Measurements from ENCODE around the gene HOXA11. TPM values are rescaled to one million over a fixed set of nuclear protein-coding genes. Genes with fewer than 3 reads are reported as not detected.

The HOXA11 gene
- total and polyA plus RNA-seq, 2 of the 4 experiments (the other 2 are of a cell fraction), result 0.05 TPM; not detected in 1

DNA sequence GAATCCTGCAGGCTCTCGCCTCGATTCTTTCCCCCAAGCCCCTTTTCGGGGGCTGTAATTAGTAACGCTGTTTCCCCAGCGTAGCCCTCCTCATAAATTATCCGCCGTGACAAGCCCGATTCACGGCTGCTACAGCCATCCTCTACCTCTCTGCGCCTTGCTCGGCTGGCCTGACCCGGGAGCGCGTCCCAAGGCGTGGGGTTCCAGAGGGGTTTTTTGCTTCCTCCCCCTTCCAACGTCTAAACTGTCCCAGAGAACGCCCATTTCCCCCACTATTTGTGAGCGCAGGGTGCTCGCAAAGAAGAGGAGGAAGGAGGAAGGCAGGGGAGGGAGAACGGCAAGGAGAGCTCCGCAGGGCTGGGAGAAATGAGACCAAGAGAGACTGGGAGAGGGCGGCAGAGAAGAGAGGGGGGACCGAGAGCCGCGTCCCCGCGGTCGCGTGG is 42.4 kb downstream of the HOXA11 start:
- peak overlapping the region; percentile 95 for H3K14ac ChIP-seq (replicated peaks; ENCODE audit: low read depth, low read length)
- peak overlapping the region; percentile 94 for H3K4me2 ChIP-seq (ENCODE audit: low read depth, low read length)
- peak overlapping the region; percentile 10 for H4K5ac ChIP-seq (ENCODE audit: low read depth, low read length)
- in situ Hi-C loops (cut with MboI; ENCODE audit: low sequenced_read_pairs), result loop anchor here (5.0 to 10.0 kb wide), 3 partner anchors 40 to 948 kb away; partner anchors contain the start of gene HOXA2
- H2AK5ac ChIP-seq (ENCODE audit: low read depth, low read length), result no peak overlapping the region
- ChIA-PET CTCF (interaction anchor here (0.6 to 2.0 kb wide), 11 partner anchors 8 to 773 kb away, joined by 3 to 9 read pairs (median 3); no protein-coding TSS in a partner anchor), POLR2A (ENCODE audit: unreplicated experiment) (interaction anchor here (1.3 kb wide), 1 partner anchor 34 kb away, joined by 5 read pairs; no protein-coding TSS in a partner anchor)
- no peaks in the 10 kb centered on the region for H3K9me3 ChIP-seq (ENCODE audit: control insufficient read depth, insufficient read depth, low read length)
- H3K4me1 ChIP-seq (ENCODE audit: control insufficient read depth, insufficient read depth, low read length), result peaks cover 16% of the 10 kb centered on the region
- peaks cover 9% of the 10 kb centered on the region for H3K36me3 ChIP-seq (ENCODE audit: control insufficient read depth, insufficient read depth, low read length)
- H3K23ac ChIP-seq (ENCODE audit: low read depth, low read length), result peak overlapping the region; percentile 92
- H3K27me3 ChIP-seq (ENCODE audit: control insufficient read depth, insufficient read depth, low read length), result no peaks in the 10 kb centered on the region
- peaks cover 9 to 35% of the 10 kb centered on the region in 2 experiments; a peak in 3 of 4 replicates for H3K79me1 ChIP-seq (ENCODE audit: low read depth in 1 of 2, low read length in 2 of 2)
- no peak overlapping the region for H2BK15ac ChIP-seq (ENCODE audit: low read depth, low read length)
- peak overlapping the region; percentile 82 for H2AK9ac ChIP-seq (replicated peaks; ENCODE audit: low read depth, low read length, poor library complexity)
- no peak for DNase-seq
- H4K20me1 ChIP-seq (ENCODE audit: insufficient read depth, low read length), result no peaks in the 10 kb centered on the region
- peak overlapping the region; percentile 54 to 59; a peak in 3 of 4 replicates for H4K8ac ChIP-seq (ENCODE audit: low read depth in 2 of 2, low read length in 2 of 2)
- no TSS peak for BruUV-seq (replicated peaks)
- no peaks in the 10 kb centered on the region for H3K9me1 ChIP-seq (ENCODE audit: insufficient read depth, low read length)
- peak overlapping the region; percentile 81 for H2BK120ac ChIP-seq (ENCODE audit: low read depth, low read length)
- H2BK5ac ChIP-seq (ENCODE audit: low read depth, low read length, poor library complexity, severe bottlenecking), result peak overlapping the region; percentile 89
- dilution Hi-C loops (cut with HindIII; ENCODE audit: low sequenced_read_pairs, unreplicated experiment), result no loop called here
- H3K18ac ChIP-seq (ENCODE audit: low read depth, low read length), result peak overlapping the region; percentile 93
- H3K27ac ChIP-seq (ENCODE audit: insufficient read depth, low read length), result peak overlapping the region; percentile 93
- ATAC-seq (ENCODE audit: low read depth), result no peak
- H3K9ac ChIP-seq (ENCODE audit: low read depth, low read length), result peak overlapping the region; percentile 89
- peak overlapping the region; percentile 75 for H4K91ac ChIP-seq (ENCODE audit: insufficient read depth, low read depth, low read length)
- peak overlapping the region; percentile 80 for H3K4ac ChIP-seq (ENCODE audit: low read depth, low read length)
- H3K4me3 ChIP-seq (ENCODE audit: insufficient read depth, low read depth, low read length), result peak overlapping the region; percentile 93
- H2BK20ac ChIP-seq (ENCODE audit: low read depth, low read length), result 0 out of 2 replicates have a peak overlapping the region, but pooled peaks have one; percentile 3
- H3K56ac ChIP-seq (ENCODE audit: extremely low read depth, insufficient read depth, low read length), result peak overlapping the region; percentile 92
- intact Hi-C loops (cut with micrococcal nuclease), result loop anchor here (1.0 to 5.0 kb wide), 4 partner anchors 456 to 1280 kb away; no protein-coding TSS in a partner anchor
- WGBS, 2 experiments (ENCODE audit: extremely low coverage in 2 of 2, insufficient read length in 1 of 2), result 1% methylated on average over 9 of the region's 29 CpGs; no CpG with 5 or more reads in 1 of the 2 experiments
- H2AFZ ChIP-seq (replicated peaks; ENCODE audit: low read length, poor library complexity), result peak overlapping the region; percentile 90
- no peak for TF ChIP-seq FOS (IDR thresholded peaks at IDR 0.05; ENCODE audit: low read depth, low read length)
- no peak for TF ChIP-seq POLR2A (IDR thresholded peaks at IDR 0.05; ENCODE audit: low read depth, low read length)
- TF ChIP-seq MAFK (IDR thresholded peaks at IDR 0.05; ENCODE audit: low read depth, low read length), result no peak
- TF ChIP-seq BHLHE40 (IDR thresholded peaks at IDR 0.05; ENCODE audit: low read depth, low read length), result no peak
- TF ChIP-seq CHD1 (IDR thresholded peaks at IDR 0.05; ENCODE audit: low read depth, low read length), result no peak; the same call in 1 of the 2 replicates
- TF ChIP-seq CEBPB (IDR thresholded peaks at IDR 0.05; ENCODE audit: low read depth, low read length), result no peak
- no peak for TF ChIP-seq MAZ (IDR thresholded peaks at IDR 0.05; ENCODE audit: borderline replicate concordance, low read depth, low read length)
- TF ChIP-seq, protein P1, sequence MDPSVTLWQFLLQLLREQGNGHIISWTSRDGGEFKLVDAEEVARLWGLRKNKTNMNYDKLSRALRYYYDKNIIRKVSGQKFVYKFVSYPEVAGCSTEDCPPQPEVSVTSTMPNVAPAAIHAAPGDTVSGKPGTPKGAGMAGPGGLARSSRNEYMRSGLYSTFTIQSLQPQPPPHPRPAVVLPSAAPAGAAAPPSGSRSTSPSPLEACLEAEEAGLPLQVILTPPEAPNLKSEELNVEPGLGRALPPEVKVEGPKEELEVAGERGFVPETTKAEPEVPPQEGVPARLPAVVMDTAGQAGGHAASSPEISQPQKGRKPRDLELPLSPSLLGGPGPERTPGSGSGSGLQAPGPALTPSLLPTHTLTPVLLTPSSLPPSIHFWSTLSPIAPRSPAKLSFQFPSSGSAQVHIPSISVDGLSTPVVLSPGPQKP (IDR thresholded peaks at IDR 0.05; ENCODE audit: borderline replicate concordance, low read depth, low read length), result no peak
- TF ChIP-seq, protein P2, sequence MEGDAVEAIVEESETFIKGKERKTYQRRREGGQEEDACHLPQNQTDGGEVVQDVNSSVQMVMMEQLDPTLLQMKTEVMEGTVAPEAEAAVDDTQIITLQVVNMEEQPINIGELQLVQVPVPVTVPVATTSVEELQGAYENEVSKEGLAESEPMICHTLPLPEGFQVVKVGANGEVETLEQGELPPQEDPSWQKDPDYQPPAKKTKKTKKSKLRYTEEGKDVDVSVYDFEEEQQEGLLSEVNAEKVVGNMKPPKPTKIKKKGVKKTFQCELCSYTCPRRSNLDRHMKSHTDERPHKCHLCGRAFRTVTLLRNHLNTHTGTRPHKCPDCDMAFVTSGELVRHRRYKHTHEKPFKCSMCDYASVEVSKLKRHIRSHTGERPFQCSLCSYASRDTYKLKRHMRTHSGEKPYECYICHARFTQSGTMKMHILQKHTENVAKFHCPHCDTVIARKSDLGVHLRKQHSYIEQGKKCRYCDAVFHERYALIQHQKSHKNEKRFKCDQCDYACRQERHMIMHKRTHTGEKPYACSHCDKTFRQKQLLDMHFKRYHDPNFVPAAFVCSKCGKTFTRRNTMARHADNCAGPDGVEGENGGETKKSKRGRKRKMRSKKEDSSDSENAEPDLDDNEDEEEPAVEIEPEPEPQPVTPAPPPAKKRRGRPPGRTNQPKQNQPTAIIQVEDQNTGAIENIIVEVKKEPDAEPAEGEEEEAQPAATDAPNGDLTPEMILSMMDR (conservative IDR thresholded peaks at IDR 0.05; ENCODE audit: low read depth, low read length), result no peak
- TF ChIP-seq RFX5 (IDR thresholded peaks at IDR 0.05; ENCODE audit: low read depth, low read length), result no peak
- TF ChIP-seq RCOR1 (IDR thresholded peaks at IDR 0.05; ENCODE audit: insufficient replicate concordance, low read length), result no peak
- no peak for TF ChIP-seq NFE2L2 (IDR thresholded peaks at IDR 0.05; ENCODE audit: low read depth, low read length)
- TF ChIP-seq MXI1 (IDR thresholded peaks at IDR 0.05; ENCODE audit: borderline replicate concordance, low read depth, low read length), result no peak
- TF ChIP-seq SMC3 (IDR thresholded peaks at IDR 0.05; ENCODE audit: low read depth, low read length), result no peak
- TF ChIP-seq, protein P3, sequence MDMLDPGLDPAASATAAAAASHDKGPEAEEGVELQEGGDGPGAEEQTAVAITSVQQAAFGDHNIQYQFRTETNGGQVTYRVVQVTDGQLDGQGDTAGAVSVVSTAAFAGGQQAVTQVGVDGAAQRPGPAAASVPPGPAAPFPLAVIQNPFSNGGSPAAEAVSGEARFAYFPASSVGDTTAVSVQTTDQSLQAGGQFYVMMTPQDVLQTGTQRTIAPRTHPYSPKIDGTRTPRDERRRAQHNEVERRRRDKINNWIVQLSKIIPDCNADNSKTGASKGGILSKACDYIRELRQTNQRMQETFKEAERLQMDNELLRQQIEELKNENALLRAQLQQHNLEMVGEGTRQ (IDR thresholded peaks at IDR 0.05; ENCODE audit: low read depth, low read length), result no peak

Data from IMR-90 (cell line).